BLaER1 treated with 17β-estradiol and CSF1 and Interleukin-3, amounts not matched to agents 10 nM and 100 nM (cell line): ENCODE measurements around the gene OR7A5.

Source experiments
- H3K27ac ChIP-seq, 11 experiments: shearing (Covaris generic); formaldehyde crosslinking; 2 replicates each; pipeline ENCODE4 v1.8.1; 2022
- H3K27me3 ChIP-seq, 11 experiments: shearing (Covaris generic); formaldehyde crosslinking; 2 replicates each; pipeline ENCODE4 v1.8.1; 2022
- H3K36me3 ChIP-seq, 11 experiments: shearing (Covaris generic); formaldehyde crosslinking; 2 replicates each; pipeline ENCODE4 v1.8.1; 2022
- H3K4me1 ChIP-seq, 10 experiments: shearing (Covaris generic); formaldehyde crosslinking; 2 replicates each; pipeline ENCODE4 v1.8.1; 2022
- H3K4me2 ChIP-seq, 11 experiments: shearing (Covaris generic); formaldehyde crosslinking; 2 replicates each; pipeline ENCODE4 v1.8.1; 2022
- H3K4me3 ChIP-seq, 10 experiments: shearing (Covaris generic); formaldehyde crosslinking; 2 replicates each; pipeline ENCODE4 v1.8.1; 2022
- H3K9ac ChIP-seq, 11 experiments: shearing (Covaris generic); formaldehyde crosslinking; 2 replicates each; pipeline ENCODE4 v1.8.1; 2022
- H3K9me3 ChIP-seq, 11 experiments: shearing (Covaris generic); formaldehyde crosslinking; replicated peaks in 1 of 11; 2 replicates each; pipeline ENCODE4 v1.8.1; 2022
- H4K20me1 ChIP-seq, 11 experiments: shearing (Covaris generic); formaldehyde crosslinking; 2 replicates each; pipeline ENCODE4 v1.8.1; 2022
- Cebpa-rat ChIP-seq, 11 experiments: shearing (Covaris generic); IDR thresholded peaks; 2 replicates each; pipeline ENCODE4 v1.8.1; 2022

Gene OR7A5

DNA sequence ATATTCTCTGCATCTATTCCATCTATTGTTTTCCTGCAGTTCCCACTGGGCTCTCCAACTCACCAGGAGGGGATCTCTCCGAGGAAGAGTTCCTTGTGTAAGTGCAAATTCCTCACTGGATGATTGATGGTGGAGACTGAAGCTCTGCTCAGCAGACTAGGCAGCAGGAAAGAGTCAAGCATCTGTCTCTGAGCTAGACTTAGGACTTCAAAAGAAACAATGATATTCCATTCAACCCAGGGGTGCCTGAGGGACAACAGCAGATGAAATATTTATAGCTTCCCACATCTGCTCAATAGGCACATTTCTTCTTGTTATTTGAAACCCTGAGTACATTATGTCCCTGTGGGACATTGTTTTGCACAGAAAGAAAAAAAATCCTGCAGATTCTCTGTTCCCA, at the start of gene OR7A5, which contains the start of gene OR7C1:
OR7A5 (minus strand) TSS at position 175 of the 400 bp plus-strand sequence. CDS start 6,944 bp downstream, outside the sequence.
OR7C1 (minus strand) TSS at position 175 of the 400 bp plus-strand sequence. CDS start 35,049 bp downstream, outside the sequence.
- H3K9me3 ChIP-seq: peaks cover 0 to 16% (median 7%) of the 10 kb centered on the region in 11 experiments; a peak in 11 of 22 replicates
- no peak within 1 kb of the TSS for H3K4me3 ChIP-seq
- H3K9ac ChIP-seq: no peak within 1 kb of the TSS
- no peaks in the 10 kb centered on the region for H3K36me3 ChIP-seq
- H4K20me1 ChIP-seq: no peaks in the 10 kb centered on the region
- H3K27me3 ChIP-seq: no peaks in the 10 kb centered on the region
- peak within 1 kb of the TSS in 8 of 11 experiments; percentile 26 to 68 (median 60); a peak in 15 of 22 replicates for H3K4me2 ChIP-seq
- H3K27ac ChIP-seq: no peak within 1 kb of the TSS
- TF ChIP-seq Cebpa-rat (IDR thresholded peaks at IDR 0.05): no peak
- peaks cover 5 to 26% (median 15%) of the 10 kb centered on the region in 10 experiments; a peak in 18 of 20 replicates for H3K4me1 ChIP-seq

DNA sequence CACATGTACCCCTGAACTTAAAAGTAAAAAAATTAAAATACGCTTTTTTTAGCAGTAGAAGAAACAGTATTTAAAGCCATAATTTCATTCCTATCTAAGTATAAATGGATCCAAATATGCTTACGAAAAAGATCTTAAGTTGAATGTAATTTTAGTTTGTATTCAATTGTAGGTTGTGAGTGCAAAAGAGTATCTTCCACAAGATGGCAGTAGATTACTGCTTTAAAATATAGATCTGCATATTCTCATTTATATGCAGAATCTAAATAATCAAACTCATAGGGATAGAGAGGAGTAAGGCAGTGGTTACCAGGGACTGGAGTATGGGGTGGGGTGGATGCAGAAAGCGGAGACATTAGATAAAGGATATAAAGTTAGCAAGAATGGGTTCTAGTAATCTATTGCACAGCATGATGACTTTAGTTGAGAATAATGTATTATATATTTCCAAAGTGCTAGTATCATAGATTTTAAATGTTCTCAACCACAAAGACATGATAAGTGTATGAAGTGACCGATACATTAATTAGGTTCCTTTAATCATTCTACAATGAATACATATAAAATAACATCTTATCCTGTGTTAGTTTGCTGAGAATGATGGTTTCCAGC, 36.7 kb upstream of the OR7A5 start:
- Histone ChIP-seq H3K9me3 (peaks cover 0 to 4% (median 0%) of the 10 kb centered on the region in 11 experiments; a peak in 2 of 22 replicates), H4K20me1 (no peaks in the 10 kb centered on the region), H3K36me3 (no peaks in the 10 kb centered on the region), H3K27me3 (no peaks in the 10 kb centered on the region), H3K9ac (no peak overlapping the region), H3K4me2 (no peak overlapping the region), H3K4me1 (peaks cover 0 to 6% (median 0%) of the 10 kb centered on the region in 10 experiments; a peak in 3 of 20 replicates), H3K4me3 (no peak overlapping the region), H3K27ac (no peak overlapping the region)
- TF ChIP-seq Cebpa-rat (IDR thresholded peaks at IDR 0.05): no peak

DNA sequence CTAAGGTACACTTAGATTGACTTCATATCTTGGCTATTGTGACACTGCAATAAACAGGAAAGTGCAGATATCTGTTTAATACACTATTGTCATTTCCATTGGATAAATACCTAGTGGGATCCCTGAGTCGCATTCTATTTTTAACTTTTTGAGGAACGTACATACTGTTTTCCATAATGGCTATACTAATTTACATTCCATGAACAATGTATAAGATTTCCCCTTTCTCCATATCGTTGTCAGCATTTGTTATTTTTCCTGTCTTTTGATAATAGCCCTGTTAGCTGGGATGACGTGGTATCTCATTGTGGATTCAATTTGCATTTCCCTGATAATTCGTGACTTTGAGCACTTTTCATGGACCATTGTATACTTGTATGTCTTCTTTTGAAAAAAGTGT, 33.5 kb upstream of the OR7A5 start:
- peaks cover 0 to 4% (median 0%) of the 10 kb centered on the region in 11 experiments; a peak in 2 of 22 replicates for H3K9me3 ChIP-seq
- H3K36me3 ChIP-seq: no peaks in the 10 kb centered on the region
- TF ChIP-seq Cebpa-rat (IDR thresholded peaks at IDR 0.05): no peak
- H3K4me1 ChIP-seq: peaks cover 0 to 6% (median 0%) of the 10 kb centered on the region in 10 experiments; a peak in 3 of 20 replicates
- H3K4me2 ChIP-seq: no peak overlapping the region
- no peak overlapping the region for H3K4me3 ChIP-seq
- no peak overlapping the region for H3K9ac ChIP-seq
- no peaks in the 10 kb centered on the region for H4K20me1 ChIP-seq
- no peaks in the 10 kb centered on the region for H3K27me3 ChIP-seq
- no peak overlapping the region for H3K27ac ChIP-seq

DNA sequence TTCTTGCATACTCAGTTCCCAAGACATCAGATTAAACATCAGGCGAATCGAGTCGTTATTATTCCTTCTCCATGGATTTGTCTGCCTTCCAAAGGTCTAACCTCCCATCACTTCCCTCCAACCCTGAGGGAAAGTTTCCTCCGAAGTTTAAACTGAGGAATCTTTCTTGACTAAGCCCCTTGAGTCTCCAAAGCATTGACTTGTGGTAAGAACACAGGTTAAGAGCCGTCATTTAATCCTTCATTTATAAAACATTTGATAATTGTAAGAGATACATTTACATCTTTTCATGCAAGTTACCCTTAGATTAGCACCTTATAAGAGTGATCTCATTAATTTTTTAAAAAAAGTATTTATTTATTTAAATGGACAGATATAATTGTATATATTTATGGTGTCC, 13.8 kb upstream of the OR7A5 start, which contains the start of gene OR7A10:
OR7A10 (minus strand) TSS at position 101 of the 400 bp plus-strand sequence. CDS start 7,045 bp downstream, outside the sequence.
- no peak for TF ChIP-seq Cebpa-rat (IDR thresholded peaks at IDR 0.05)
- Histone ChIP-seq H3K27ac (no peak within 1 kb of the TSS), H3K9me3 (no peaks in the 10 kb centered on the region), H3K4me2 (no peak within 1 kb of the TSS), H3K9ac (no peak within 1 kb of the TSS), H3K4me1 (no peaks in the 10 kb centered on the region), H4K20me1 (no peaks in the 10 kb centered on the region), H3K4me3 (no peak within 1 kb of the TSS), H3K36me3 (no peaks in the 10 kb centered on the region), H3K27me3 (no peaks in the 10 kb centered on the region)

DNA sequence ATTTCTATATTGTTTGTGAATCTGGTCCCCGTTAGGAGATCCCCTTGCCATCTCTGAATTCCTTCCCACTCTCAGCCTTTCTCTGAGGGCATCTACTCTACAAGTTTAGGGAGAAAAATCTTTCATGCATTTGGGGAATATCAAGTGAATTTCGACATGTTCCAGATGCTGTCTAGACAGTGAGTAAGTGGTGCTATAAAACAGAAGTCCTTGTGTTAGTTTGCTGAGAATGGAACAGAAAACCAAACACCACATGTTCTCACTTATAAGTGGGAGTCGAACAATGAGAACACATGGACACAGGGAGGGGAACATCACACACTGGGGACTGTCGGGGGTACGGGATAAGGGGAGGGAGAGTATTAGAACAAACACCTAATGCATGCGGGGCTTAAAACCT, 8.6 kb upstream of the OR7A5 start:
- no peak overlapping the region for H3K9ac ChIP-seq
- H3K4me1 ChIP-seq: peaks cover 0 to 12% (median 0%) of the 10 kb centered on the region in 10 experiments; a peak in 6 of 20 replicates
- no peak for TF ChIP-seq Cebpa-rat (IDR thresholded peaks at IDR 0.05)
- no peaks in the 10 kb centered on the region for H3K36me3 ChIP-seq
- H3K27ac ChIP-seq: no peak overlapping the region
- no peaks in the 10 kb centered on the region for H3K27me3 ChIP-seq
- H3K4me2 ChIP-seq: no peak overlapping the region
- H4K20me1 ChIP-seq: no peaks in the 10 kb centered on the region
- H3K9me3 ChIP-seq: peaks cover 0 to 10% (median 7%) of the 10 kb centered on the region in 11 experiments; a peak in 11 of 22 replicates
- H3K4me3 ChIP-seq: no peak overlapping the region

DNA sequence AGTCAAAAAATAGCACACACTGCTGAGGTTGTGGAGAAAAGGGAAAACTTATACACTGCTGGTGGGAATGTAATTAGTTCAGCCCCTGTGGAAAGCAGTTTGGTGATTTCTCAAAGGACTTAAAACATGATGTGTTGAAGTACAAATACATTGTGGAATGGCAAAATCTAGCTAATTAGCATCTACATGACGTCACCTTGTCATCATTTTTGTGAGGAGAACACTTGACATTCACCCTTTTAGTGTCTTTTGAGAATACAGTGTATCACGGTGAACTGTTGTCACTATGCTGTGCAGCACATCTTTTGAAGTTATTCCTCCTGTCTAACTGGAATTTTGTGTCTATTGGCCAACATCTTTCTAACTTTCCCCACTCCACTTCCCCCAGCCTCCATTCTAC, 8.2 kb upstream of the OR7A5 start:
- Histone ChIP-seq H3K4me1 (peaks cover 0 to 12% (median 0%) of the 10 kb centered on the region in 10 experiments; a peak in 6 of 20 replicates), H3K9ac (no peak overlapping the region), H3K27me3 (no peaks in the 10 kb centered on the region), H3K4me3 (no peak overlapping the region), H4K20me1 (no peaks in the 10 kb centered on the region), H3K4me2 (no peak overlapping the region), H3K36me3 (no peaks in the 10 kb centered on the region), H3K27ac (no peak overlapping the region), H3K9me3 (peaks cover 0 to 10% (median 7%) of the 10 kb centered on the region in 11 experiments; a peak in 11 of 22 replicates)
- TF ChIP-seq Cebpa-rat (IDR thresholded peaks at IDR 0.05): no peak

DNA sequence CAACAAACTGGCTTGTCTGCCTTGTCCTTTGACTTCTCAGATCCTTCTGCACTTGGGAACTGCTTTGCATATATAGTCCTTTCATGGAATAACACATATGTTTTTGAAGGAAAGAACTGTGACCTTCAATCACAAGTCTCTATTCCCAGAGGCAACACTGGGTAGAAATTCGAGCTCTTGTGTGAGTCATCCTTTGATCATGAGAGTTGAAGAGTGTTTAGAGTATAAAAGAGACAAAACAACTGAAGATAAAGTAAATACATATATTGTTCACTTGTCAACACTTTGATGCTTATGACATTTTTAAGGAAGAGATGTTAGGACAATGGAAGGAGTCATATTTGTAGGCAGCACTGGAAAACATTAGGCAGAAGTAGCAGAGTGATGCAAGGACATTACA, 5.2 kb upstream of the OR7A5 start:
- H3K9ac ChIP-seq: no peak overlapping the region
- H3K27me3 ChIP-seq: no peaks in the 10 kb centered on the region
- H4K20me1 ChIP-seq: no peaks in the 10 kb centered on the region
- peaks cover 0 to 16% (median 7%) of the 10 kb centered on the region in 11 experiments; a peak in 12 of 22 replicates for H3K9me3 ChIP-seq
- no peak for TF ChIP-seq Cebpa-rat (IDR thresholded peaks at IDR 0.05)
- H3K4me1 ChIP-seq: peaks cover 0 to 18% (median 4%) of the 10 kb centered on the region in 10 experiments; a peak in 14 of 20 replicates
- no peaks in the 10 kb centered on the region for H3K36me3 ChIP-seq
- peak overlapping the region in 5 of 11 experiments; percentile 2 to 32 (median 10); a peak in 3 of 22 replicates for H3K4me2 ChIP-seq
- no peak overlapping the region for H3K4me3 ChIP-seq
- H3K27ac ChIP-seq: no peak overlapping the region

DNA sequence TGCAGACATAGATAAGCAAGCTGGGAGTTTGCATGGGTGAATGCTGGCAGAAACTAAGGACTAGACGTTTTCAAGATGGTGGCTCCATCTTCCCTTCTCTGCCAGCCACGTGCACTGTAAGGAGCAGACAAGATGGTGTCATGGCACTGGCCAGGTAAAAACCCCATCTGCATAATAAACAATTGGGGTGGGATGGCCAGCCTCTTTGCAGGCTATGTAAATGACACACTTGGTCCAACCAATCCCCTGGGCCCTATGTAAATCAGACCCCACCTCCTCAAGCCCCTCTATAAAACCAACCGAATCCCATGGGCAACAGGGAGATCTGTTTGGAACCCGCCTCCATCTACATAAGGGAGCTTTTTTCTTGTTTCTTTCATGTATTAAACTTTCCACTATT, 2.4 kb upstream of the OR7A5 start:
- H3K9me3 ChIP-seq: peaks cover 0 to 16% (median 7%) of the 10 kb centered on the region in 11 experiments; a peak in 12 of 22 replicates

DNA sequence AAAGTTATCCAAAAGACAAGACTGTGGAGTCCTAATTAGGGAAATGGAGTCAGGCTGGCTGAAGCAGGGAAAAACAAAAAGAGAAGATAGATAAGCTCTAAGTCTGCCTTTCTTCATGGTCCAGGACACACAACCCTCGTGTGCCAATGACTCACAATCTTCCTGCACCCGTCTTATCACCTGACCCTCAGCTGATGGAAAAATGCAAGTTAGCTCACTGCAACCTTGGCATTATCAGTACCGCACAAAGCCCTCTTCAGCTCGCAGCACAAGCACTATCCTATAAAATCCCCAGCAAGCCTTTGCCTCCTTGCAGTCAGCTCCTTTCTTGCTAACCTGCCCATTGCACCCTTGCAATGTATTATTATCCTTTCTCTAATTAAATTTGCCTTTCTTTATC, 4.3 kb downstream of the OR7A5 start:
- Histone ChIP-seq H3K27me3 (no peaks in the 10 kb centered on the region), H3K36me3 (no peaks in the 10 kb centered on the region), H3K4me2 (peak overlapping the region in 3 of 11 experiments; percentile 4 to 36 (median 16); a peak in 3 of 22 replicates), H3K27ac (no peak overlapping the region), H3K9ac (no peak overlapping the region), H3K4me1 (peaks cover 5 to 23% (median 14%) of the 10 kb centered on the region in 10 experiments; a peak in 18 of 20 replicates), H3K4me3 (no peak overlapping the region), H4K20me1 (no peaks in the 10 kb centered on the region), H3K9me3 (peaks cover 0 to 5% (median 1%) of the 10 kb centered on the region in 11 experiments; a peak in 6 of 22 replicates)
- TF ChIP-seq Cebpa-rat (IDR thresholded peaks at IDR 0.05): no peak

More for the DNA sequence above, 2.4 kb upstream of the OR7A5 start:
- H3K27ac ChIP-seq: no peak overlapping the region
- no peak overlapping the region for H3K4me2 ChIP-seq
- no peak overlapping the region for H3K9ac ChIP-seq
- H3K4me3 ChIP-seq: no peak overlapping the region
- no peaks in the 10 kb centered on the region for H4K20me1 ChIP-seq
- H3K4me1 ChIP-seq: peaks cover 0 to 31% (median 15%) of the 10 kb centered on the region in 10 experiments; a peak in 15 of 20 replicates
- H3K27me3 ChIP-seq: no peaks in the 10 kb centered on the region
- TF ChIP-seq Cebpa-rat (IDR thresholded peaks at IDR 0.05): no peak
- H3K36me3 ChIP-seq: no peaks in the 10 kb centered on the region
